Stimulated activated CD8-positive, alpha-beta memory T cell treated with anti-CD3 and anti-CD28 coated beads, Interleukin-4, amount 100 ng/mL, for 1 hour (primary cell): ENCODE data around the gene GTF2H4.

Experiments
- DNase-seq, 2 donors: peaks; one replicate each; pipeline ENCODE4 v3.0.0-alpha.2; 2020; ENCODE audit warnings: low read depth in 2 of 2, low spot score in 1 of 2

GTF2H4 gene

DNA sequence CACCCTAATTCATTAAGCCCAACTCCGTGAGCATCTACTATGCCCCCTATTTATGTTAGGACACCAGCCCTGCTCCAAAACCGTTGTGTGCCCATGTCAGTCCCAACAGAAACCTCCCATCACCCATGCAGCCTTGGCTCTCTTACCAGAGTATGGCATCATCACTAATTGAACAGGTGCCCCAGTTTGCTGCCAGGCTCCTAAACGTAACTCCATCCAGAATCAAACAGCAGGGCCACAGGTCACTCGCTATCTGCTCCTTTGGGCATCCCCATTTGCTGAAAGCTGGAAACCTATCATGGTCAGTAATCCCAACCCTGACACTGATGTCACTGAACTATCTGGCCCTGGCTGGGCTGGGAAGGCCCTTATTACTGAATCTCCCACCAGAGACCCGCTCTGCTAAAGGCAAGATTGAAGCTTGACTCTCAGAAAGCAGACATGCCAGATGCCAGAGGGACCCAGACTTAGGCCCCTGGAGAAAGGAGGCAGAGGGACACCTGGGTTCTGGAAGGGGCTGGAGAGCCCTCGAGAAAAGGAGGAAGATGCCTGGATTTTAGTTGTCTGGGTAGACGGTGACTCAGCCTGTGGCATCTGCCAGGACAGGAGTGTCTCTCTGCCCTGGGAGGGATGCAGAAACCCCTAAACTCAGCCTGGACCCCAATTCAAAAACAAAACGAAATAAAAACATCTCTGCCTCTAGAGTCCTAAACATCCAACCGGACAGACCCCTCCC, 46.8 kb downstream of the GTF2H4 start:
- DNase-seq = no peak

DNA sequence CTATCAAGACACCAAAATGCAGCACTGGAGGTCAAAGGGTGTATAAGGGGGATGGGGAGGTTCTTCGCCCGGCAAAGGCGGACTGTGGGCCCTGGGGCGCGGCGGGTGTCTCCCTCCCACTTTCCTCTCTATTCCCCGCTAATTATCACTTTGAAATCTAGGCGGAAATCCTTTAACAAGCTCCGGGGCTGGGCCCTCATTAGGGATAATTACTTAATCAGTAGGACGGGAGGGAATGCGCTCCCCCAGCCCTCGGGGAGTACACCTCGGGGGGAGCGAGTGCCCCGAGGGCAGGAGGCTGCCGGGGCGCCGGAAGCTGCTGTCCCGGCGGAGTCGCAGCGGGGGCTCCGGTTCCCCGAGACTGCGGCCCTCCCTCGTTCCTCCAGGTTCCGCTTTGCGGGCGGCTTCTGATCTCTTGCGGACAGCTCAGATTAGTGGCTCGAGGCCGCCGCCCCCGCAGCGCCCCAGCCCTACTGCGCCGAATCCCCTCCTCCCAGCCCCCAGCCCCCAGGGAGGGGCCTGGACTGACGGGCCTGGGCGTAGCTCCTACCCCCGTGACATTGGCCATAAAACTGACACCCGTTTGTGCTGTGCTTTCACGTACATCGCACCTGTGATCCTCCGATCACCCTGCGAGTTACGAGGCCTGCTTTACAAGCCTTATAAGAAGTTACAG, 47.5 kb downstream of the GTF2H4 start:
- peak; percentile 42 to 62 for DNase-seq

DNA sequence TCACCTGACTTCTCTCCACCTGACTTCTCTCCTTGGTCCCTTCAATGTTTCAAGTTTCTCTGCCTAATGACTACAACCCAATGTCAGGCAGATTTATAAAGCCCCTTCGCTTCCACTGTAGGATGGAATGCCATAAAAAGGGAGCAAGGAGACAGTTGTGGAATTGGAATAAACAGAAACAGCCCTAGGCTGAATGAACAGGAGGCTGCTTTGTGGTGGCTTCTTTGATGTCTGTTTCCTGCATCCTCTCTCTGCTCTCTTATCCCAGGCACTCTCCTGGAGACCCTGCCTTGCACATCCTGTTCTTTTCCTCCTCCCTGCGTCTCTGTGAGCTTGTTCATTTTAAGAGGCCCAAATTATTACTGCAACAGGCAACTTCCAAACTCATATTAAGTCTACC, 49.7 kb downstream of the GTF2H4 start:
- no peak for DNase-seq

DNA sequence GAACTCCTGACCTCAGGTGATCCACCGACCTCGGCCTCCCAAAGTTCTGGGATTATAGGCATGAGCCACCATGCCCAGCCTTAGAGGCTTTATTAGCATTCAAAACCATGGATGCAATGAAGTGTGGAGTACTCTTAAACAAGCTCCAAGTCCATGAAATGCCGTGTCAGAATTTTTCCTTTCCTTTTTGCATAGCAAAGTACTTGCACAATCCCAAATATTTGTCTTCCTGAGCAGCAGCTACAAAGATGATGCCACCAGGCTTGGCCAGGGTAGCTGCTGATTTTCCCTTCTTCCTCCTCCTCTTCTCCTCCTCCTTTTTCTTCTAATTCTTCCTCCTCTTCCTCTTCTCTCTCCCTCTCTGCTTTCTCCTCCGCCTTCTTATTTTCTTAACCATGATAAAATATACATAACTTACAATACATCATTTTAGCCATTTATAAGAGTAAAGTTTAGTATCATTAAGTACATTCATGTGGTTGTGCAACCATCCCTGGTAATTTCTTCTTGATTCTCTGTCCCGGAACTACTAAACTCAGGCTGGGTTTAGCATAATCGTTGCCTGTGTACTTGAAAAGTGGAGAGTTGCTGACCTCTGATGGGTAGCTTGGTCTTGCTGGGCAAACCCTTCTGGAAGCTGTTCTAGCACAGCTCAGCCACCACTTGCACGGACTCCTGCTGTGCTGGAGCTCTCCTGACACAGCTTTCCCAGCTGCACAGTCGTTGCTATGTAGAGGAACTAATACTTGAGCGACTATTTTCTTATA, 53.1 kb downstream of the GTF2H4 start:
- DNase-seq = no peak

- DNase-seq = no peak
Measured at GRCh38 chr6:30962716-30963115, 54.7 kb downstream of the GTF2H4 start.

DNA sequence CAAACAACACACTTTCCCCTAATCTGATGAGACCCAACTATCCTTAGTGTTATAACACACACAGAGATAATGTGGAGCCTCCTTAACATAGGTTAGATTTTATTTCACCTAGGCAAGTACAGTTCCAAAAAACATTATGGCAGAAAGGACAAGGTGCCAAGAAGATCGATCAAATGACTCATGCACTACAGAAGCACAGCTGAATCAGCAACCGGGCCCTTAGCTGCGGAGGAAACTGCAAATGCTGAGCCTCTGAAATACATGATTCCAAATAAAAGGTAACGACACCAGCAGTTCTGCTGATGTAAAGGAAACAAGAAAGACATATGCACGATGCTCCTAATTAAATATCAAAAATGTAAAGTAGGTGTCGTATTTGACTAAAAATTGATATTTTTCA, 55.6 kb downstream of the GTF2H4 start:
- DNase-seq = no peak
